ENCODE data around the gene FRAT1. TPM values are rescaled to one million over a fixed set of nuclear protein-coding genes. Genes with fewer than 3 reads are reported as not detected.

The FRAT1 gene
- total and polyA plus RNA-seq, 10 of the 15 experiments (the other 5 are each of a cell fraction or from before 2014, with no cell fraction given), result 0.07 to 0.73 (median 0.26) TPM

DNA sequence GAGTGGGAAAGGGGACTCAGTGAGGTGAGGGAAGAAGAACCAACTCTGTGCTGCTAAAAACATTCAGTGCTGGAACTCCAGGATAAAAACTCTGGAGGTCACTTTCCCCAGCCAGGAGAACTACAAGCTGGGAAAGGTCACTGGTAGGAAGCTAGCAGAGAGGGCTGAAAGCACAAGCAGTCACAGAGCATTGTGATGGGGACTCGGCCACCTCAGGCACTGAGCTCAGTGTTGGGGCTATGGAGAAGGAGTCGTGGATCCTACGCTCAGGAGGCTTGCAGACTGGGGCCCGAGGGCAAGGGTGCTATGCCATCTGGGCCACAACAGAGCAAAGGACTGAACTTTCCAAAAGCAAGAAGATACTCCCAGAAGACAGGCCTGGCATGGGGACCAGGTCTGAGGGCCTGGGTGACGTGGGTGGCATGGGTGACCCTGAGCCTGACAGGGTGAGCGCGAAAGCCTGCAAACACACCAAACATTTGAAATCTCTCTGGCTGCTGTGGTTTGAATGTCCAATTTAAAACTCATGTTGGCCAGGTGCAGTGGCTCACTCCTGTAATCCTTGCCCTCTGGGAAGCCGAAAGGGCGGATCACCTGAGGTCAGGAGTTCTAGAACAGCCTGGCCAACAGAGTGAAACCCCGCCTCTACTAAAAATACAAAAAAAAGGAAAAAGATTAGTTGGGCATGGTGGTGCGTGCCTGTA lies 16.8 kb upstream of the FRAT1 start (continued):
- no peak for TF ChIP-seq ZNF274 (IDR thresholded peaks at IDR 0.05; ENCODE audit: insufficient read depth, insufficient read length)
- no peak for TF ChIP-seq TCF7 (IDR thresholded peaks at IDR 0.05; ENCODE audit: borderline replicate concordance)
- TF ChIP-seq JUND (IDR thresholded peaks at IDR 0.05; ENCODE audit: low read depth, low read length), result no peak
- no peak for TF ChIP-seq ASH2L (IDR thresholded peaks at IDR 0.05; ENCODE audit: borderline replicate concordance, low read depth)
- TF ChIP-seq CREB1 (IDR thresholded peaks at IDR 0.05; ENCODE audit: low read depth), result no peak
- no peak for TF ChIP-seq FOS (IDR thresholded peaks at IDR 0.05; ENCODE audit: borderline replicate concordance, extremely low read depth, insufficient read length)
- TF ChIP-seq NFIC (IDR thresholded peaks at IDR 0.05; ENCODE audit: low read depth, low read length), result no peak

DNA sequence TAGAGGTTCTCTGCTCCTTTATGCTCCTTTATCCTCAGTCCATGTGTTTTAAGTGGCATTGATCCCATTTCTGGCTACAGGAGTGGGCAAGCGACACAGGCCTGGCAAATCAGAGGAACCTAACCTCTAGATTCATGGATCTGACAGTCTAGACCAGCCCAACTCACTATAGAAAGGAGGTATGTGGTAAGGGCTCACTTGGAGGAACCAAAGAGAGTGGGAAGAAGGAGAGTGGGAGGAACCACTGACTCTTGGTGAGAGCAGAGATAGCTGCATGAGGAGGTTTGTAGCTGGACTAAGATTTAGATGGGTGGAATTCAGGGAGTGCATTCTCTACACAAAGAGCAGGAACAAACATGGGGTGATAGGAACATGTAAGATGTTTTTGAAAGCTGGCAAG lies 11.6 kb upstream of the FRAT1 start:
- H3K9ac ChIP-seq (ENCODE audit: control insufficient read depth, insufficient read depth, low read length), result no peak overlapping the region
- ChIA-PET CTCF (no interaction called here), RAD21 (ENCODE audit: unreplicated experiment) (no interaction called here), POLR2A (interaction anchor here (0.6 kb wide), 1 partner anchor 895 kb away, joined by 3 read pairs; no protein-coding TSS in a partner anchor), SMC1A (ENCODE audit: uncharacterized antibody, unreplicated experiment) (no interaction called here)
- H4K20me1 ChIP-seq (ENCODE audit: control insufficient read depth, insufficient read depth), result no peaks in the 10 kb centered on the region
- ATAC-seq (no peak), FAIRE-seq (no peak), DNase-seq (ENCODE audit: low read depth, low spot score) (no peak)
- 38% methylated on average over 1 of the region's 1 CpG for WGBS (ENCODE audit: insufficient coverage, insufficient replicate concordance, low lambda C conversion rate, missing lambda C conversion rate)
- H3K4me1 ChIP-seq (ENCODE audit: control insufficient read depth, insufficient read depth, low read length), result no peaks in the 10 kb centered on the region
- no peak overlapping the region for H2AFZ ChIP-seq (ENCODE audit: control insufficient read depth, low read depth, low read length)
- no peak overlapping the region for H3K27ac ChIP-seq (ENCODE audit: control insufficient read depth, insufficient read depth)
- H3K79me2 ChIP-seq (ENCODE audit: control insufficient read depth, insufficient read depth, low read length), result no peaks in the 10 kb centered on the region
- BruUV-seq (replicated peaks), result no TSS peak
- no peaks in the 10 kb centered on the region for H3K27me3 ChIP-seq (replicated peaks in 1 of 2; ENCODE audit: control insufficient read depth in 2 of 2, insufficient read depth in 2 of 2, low read length in 1 of 2)
- no peak overlapping the region for H3K4me2 ChIP-seq (ENCODE audit: control insufficient read depth, insufficient read depth)
- no peaks in the 10 kb centered on the region for H3K9me3 ChIP-seq (replicated peaks; ENCODE audit: control insufficient read depth, insufficient read depth, low read length)
- intact Hi-C loops (cut with micrococcal nuclease; ENCODE audit: unreplicated experiment), result no loop called here
- in situ Hi-C loops (cut with MboI), result no loop called here
- no peaks in the 10 kb centered on the region for H3K36me3 ChIP-seq (ENCODE audit: control insufficient read depth in 2 of 2, insufficient read depth in 2 of 2, low read length in 1 of 2)
- no peak overlapping the region for H3K4me3 ChIP-seq
- TF ChIP-seq YBX1 (IDR thresholded peaks at IDR 0.05) (no peak), CHD4 (IDR thresholded peaks at IDR 0.05) (no peak), SREBF1 (IDR thresholded peaks at IDR 0.05; ENCODE audit: low read length) (no peak), RFX5 (IDR thresholded peaks at IDR 0.05; ENCODE audit: low read depth, low read length) (no peak), KAT2A (conservative IDR thresholded peaks at IDR 0.05; ENCODE audit: control insufficient read depth, low read depth, low read length) (no peak), GABPA (IDR thresholded peaks at IDR 0.05; ENCODE audit: low read depth) (no peak), MYB (IDR thresholded peaks at IDR 0.05; ENCODE audit: borderline replicate concordance, low read depth, low read length) (no peak), RELA (IDR thresholded peaks at IDR 0.05; ENCODE audit: borderline replicate concordance, partially characterized antibody) (no peak), HDGF (IDR thresholded peaks at IDR 0.05) (no peak), BACH1 (IDR thresholded peaks at IDR 0.05; ENCODE audit: borderline replicate concordance) (no peak), SRF (IDR thresholded peaks at IDR 0.05; ENCODE audit: low read depth in 2 of 2, low read length in 2 of 2) (no peak), NFYB (IDR thresholded peaks at IDR 0.05; ENCODE audit: insufficient read depth, low read depth, low read length) (no peak)
- TF ChIP-seq, protein P1, sequence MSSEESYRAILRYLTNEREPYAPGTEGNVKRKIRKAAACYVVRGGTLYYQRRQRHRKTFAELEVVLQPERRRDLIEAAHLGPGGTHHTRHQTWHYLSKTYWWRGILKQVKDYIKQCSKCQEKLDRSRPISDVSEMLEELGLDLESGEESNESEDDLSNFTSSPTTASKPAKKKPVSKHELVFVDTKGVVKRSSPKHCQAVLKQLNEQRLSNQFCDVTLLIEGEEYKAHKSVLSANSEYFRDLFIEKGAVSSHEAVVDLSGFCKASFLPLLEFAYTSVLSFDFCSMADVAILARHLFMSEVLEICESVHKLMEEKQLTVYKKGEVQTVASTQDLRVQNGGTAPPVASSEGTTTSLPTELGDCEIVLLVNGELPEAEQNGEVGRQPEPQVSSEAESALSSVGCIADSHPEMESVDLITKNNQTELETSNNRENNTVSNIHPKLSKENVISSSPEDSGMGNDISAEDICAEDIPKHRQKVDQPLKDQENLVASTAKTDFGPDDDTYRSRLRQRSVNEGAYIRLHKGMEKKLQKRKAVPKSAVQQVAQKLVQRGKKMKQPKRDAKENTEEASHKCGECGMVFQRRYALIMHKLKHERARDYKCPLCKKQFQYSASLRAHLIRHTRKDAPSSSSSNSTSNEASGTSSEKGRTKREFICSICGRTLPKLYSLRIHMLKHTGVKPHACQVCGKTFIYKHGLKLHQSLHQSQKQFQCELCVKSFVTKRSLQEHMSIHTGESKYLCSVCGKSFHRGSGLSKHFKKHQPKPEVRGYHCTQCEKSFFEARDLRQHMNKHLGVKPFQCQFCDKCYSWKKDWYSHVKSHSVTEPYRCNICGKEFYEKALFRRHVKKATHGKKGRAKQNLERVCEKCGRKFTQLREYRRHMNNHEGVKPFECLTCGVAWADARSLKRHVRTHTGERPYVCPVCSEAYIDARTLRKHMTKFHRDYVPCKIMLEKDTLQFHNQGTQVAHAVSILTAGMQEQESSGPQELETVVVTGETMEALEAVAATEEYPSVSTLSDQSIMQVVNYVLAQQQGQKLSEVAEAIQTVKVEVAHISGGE (CRISPR knock-in tag; IDR thresholded peaks at IDR 0.05), result no peak
- TF ChIP-seq, protein P2, sequence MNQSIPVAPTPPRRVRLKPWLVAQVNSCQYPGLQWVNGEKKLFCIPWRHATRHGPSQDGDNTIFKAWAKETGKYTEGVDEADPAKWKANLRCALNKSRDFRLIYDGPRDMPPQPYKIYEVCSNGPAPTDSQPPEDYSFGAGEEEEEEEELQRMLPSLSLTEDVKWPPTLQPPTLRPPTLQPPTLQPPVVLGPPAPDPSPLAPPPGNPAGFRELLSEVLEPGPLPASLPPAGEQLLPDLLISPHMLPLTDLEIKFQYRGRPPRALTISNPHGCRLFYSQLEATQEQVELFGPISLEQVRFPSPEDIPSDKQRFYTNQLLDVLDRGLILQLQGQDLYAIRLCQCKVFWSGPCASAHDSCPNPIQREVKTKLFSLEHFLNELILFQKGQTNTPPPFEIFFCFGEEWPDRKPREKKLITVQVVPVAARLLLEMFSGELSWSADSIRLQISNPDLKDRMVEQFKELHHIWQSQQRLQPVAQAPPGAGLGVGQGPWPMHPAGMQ (IDR thresholded peaks at IDR 0.05; ENCODE audit: borderline replicate concordance), result no peak
